WTC11 (cell line): Measurements from ENCODE around the gene VSX1. TPM values are rescaled to one million over a fixed set of nuclear protein-coding genes. Genes with fewer than 3 reads are reported as not detected.

Source experiments
- ATF2 ChIP-seq: sonication (generic); formaldehyde crosslinking; IDR thresholded peaks from 2 replicates; pipeline ENCODE4 v1.8.1; 2022; ENCODE audit warnings: low read depth, missing genetic modification reagents, borderline replicate concordance
- E2F4 ChIP-seq: sonication (generic); formaldehyde crosslinking; IDR thresholded peaks from 2 replicates; pipeline ENCODE4 v1.8.1; 2022; ENCODE audit warnings: low read depth, mild to moderate bottlenecking, moderate library complexity, missing genetic modification reagents, borderline replicate concordance
- ERG ChIP-seq: fragments of 250-450 bp; sonication (Bioruptor Pico); IDR thresholded peaks from 2 replicates; pipeline ENCODE4 v1.8.0; 2021; ENCODE audit warnings: mild to moderate bottlenecking
- ETV6 ChIP-seq: sonication (generic); formaldehyde crosslinking; IDR thresholded peaks from 2 replicates; pipeline ENCODE4 v1.8.1; 2022; ENCODE audit warnings: mild to moderate bottlenecking, missing genetic modification reagents
- HMGXB4 ChIP-seq: sonication (generic); formaldehyde crosslinking; IDR thresholded peaks from 2 replicates; pipeline ENCODE4 v1.8.1; 2023; ENCODE audit warnings: mild to moderate bottlenecking, moderate library complexity, missing genetic modification reagents
- NR2C2 ChIP-seq: sonication (generic); formaldehyde crosslinking; IDR thresholded peaks from 2 replicates; pipeline ENCODE4 v1.8.0; 2022; ENCODE audit warnings: mild to moderate bottlenecking, missing genetic modification reagents
- PRRX2 ChIP-seq: fragments of 250-450 bp; sonication (Bioruptor Pico); IDR thresholded peaks from 2 replicates; pipeline ENCODE4 v1.8.0; 2021; ENCODE audit warnings: mild to moderate bottlenecking
- STAT6 ChIP-seq: sonication (generic); formaldehyde crosslinking; conservative IDR thresholded peaks from 2 replicates; pipeline ENCODE4 v1.8.1; 2023; ENCODE audit warnings: mild to moderate bottlenecking, low read depth, missing genetic modification reagents, moderate library complexity
- TEAD1 ChIP-seq: sonication (generic); formaldehyde crosslinking; IDR thresholded peaks from 2 replicates; pipeline ENCODE4 v1.8.0; 2022; ENCODE audit warnings: mild to moderate bottlenecking, missing genetic modification reagents
- USF2 ChIP-seq: sonication (generic); formaldehyde crosslinking; IDR thresholded peaks from 2 replicates; pipeline ENCODE4 v1.8.1; 2023; ENCODE audit warnings: mild to moderate bottlenecking, missing genetic modification reagents, moderate library complexity
- ZBTB43 ChIP-seq: sonication (generic); formaldehyde crosslinking; IDR thresholded peaks from 2 replicates; pipeline ENCODE4 v1.8.1; 2023; ENCODE audit warnings: mild to moderate bottlenecking, missing genetic modification reagents
- ZNF219 ChIP-seq: sonication (generic); formaldehyde crosslinking; IDR thresholded peaks from 2 replicates; pipeline ENCODE4 v1.8.0; 2023; ENCODE audit warnings: missing genetic modification reagents, mild to moderate bottlenecking, borderline replicate concordance
- ZNF671 ChIP-seq: fragments of 250-450 bp; sonication (Bioruptor Pico); IDR thresholded peaks from 2 replicates; pipeline ENCODE4 v1.8.0; 2021; ENCODE audit warnings: mild to moderate bottlenecking
- total RNA-seq: library from RNA; stranded (reverse); gene quantifications from 3 replicates; pipeline ENCODE4 v1.2.3, GENCODE V29; 2021

Gene VSX1
- total RNA-seq, 1 experiment from 2014 or later: not detected

GRCh38 chr20:25058051-25058846 lies 23.7 kb downstream of the VSX1 start, which contains the start of gene ACSS1 (continued):
- no peak for TF ChIP-seq ERG (CRISPR knock-in tag)
- peak; percentile 96 for TF ChIP-seq TEAD1 (CRISPR knock-in tag)
- peak; percentile 52 for TF ChIP-seq USF2 (CRISPR knock-in tag)
- no peak for TF ChIP-seq ZNF671 (CRISPR knock-in tag)
- TF ChIP-seq PRRX2 (CRISPR knock-in tag): no peak
- TF ChIP-seq NR2C2 (CRISPR knock-in tag): peak; percentile 78
- TF ChIP-seq ZNF219 (CRISPR knock-in tag): peak; percentile 96
- TF ChIP-seq STAT6 (CRISPR knock-in tag): no peak
- TF ChIP-seq ETV6 (CRISPR knock-in tag): peak; percentile 84; the same call in 1 of the 2 replicates
- TF ChIP-seq ATF2 (CRISPR knock-in tag): peak; percentile 85
- peak; percentile 89 for TF ChIP-seq ZBTB43 (CRISPR knock-in tag)
- TF ChIP-seq E2F4 (CRISPR knock-in tag): peak; percentile 82; the same call in 1 of the 2 replicates
- no peak for TF ChIP-seq HMGXB4 (CRISPR knock-in tag)
